ENCODE data around the gene TBC1D25.
A peak's percentile ranks its signal among the peaks of the same experiment; 100 is the strongest.
"Not testable (repeated sequence)": the region's sequence is repeated elsewhere in the genome, so short reads cannot be mapped to it uniquely, and the experiment has no call there.

Gene TBC1D25

DNA sequence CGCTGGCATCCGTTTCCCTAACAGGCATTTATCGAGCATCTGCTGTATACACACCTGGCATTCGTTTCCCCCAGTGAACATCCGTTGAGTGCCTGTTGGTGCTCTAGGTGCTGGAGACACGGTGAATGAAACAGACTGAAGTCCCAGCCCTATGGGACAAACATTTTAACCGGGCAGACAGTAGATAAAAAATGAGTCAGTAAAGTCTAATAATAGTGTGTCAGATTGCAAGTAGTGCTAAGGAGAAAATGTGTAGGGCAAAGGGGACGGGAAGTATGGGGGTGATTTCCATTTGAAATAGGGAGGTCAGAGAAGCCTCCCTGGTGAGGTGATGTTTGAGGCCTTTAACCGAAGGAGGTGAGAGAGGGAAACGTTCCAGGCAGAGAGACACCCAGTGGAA lies 23.2 kb upstream of the TBC1D25 start:
- no peak for DNase-seq (ENCODE audit: low spot score)

DNA sequence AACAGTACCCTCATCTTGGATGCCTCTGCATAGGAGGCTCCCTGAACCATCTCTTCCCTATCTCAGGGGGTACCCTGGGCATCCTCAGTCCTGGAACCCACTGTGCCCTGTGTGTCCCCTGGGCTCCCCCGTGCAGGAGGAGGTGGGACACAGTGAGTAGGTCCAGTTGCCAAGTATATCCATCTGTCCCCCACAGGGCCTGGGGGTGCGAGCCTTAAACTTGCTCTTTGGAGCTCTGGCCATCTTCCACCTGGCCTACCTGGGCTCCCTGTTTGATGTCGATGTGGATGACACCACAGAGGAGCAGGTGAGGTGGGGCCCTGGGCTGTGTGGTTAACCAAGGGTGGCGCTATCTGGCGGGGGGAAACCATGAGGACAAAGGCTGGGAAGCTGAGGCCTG lies 22.5 kb upstream of the TBC1D25 start:
- DNase-seq (ENCODE audit: low spot score), result no peak

DNA sequence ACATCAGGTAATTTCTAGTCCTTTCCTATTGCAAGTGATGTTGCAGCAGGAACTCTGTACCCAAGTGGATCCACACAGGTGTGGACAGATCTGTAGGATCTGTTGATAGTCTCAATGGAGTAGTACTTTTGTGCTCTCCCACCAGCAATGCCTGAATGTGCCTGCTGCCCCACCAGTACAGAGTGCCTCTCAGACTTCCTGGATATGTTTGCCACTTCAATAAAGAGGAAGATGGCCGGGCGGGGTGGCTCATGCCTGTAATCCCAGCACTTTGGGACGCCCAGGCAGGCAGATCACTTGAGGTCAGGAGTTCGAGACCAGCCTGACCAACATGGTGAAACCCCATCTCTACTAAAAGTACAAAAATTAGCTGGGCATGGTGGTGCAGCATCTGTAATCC lies 20.0 kb upstream of the TBC1D25 start:
- DNase-seq (ENCODE audit: low spot score), result not testable (repeated sequence)

DNA sequence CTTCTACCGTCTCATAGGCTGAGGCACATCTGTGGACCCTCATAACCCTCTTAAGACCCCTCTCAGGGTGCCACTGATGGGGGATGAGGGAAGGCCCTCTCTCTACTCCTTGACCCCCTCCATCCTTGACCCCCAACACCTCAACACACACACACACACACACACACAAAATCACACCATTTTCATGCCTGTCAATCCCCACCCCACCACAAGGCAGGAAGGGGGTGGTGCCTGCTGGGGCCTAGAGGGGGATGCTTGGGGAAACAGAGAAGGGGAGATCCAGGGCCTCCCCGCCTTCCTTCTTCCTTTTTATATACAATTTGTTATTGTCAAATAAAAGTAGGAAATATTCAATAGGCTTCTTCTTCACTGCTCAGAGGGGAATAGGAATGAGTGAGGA lies 19.1 kb upstream of the TBC1D25 start:
- DNase-seq (ENCODE audit: low spot score), result no peak

DNA sequence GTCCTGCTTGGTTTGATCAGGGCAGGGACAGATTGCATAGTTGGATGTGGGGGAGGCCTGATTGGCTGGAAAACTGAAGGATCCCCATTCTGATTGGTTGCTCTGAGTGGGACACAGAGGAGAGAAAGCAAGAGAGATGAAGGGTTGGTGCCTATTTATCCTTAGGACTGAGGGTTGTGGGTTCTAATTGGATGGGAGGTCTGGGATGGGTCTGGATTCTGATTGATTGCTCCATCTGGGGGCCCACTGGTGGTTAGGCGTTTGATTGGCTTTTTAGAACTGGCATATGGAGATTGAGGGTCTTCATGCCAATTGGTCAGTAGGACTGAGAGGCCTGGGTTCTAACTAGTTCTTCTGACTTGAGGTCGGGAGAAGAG lies 18.6 kb upstream of the TBC1D25 start:
- no peak for DNase-seq (ENCODE audit: low spot score)

DNA sequence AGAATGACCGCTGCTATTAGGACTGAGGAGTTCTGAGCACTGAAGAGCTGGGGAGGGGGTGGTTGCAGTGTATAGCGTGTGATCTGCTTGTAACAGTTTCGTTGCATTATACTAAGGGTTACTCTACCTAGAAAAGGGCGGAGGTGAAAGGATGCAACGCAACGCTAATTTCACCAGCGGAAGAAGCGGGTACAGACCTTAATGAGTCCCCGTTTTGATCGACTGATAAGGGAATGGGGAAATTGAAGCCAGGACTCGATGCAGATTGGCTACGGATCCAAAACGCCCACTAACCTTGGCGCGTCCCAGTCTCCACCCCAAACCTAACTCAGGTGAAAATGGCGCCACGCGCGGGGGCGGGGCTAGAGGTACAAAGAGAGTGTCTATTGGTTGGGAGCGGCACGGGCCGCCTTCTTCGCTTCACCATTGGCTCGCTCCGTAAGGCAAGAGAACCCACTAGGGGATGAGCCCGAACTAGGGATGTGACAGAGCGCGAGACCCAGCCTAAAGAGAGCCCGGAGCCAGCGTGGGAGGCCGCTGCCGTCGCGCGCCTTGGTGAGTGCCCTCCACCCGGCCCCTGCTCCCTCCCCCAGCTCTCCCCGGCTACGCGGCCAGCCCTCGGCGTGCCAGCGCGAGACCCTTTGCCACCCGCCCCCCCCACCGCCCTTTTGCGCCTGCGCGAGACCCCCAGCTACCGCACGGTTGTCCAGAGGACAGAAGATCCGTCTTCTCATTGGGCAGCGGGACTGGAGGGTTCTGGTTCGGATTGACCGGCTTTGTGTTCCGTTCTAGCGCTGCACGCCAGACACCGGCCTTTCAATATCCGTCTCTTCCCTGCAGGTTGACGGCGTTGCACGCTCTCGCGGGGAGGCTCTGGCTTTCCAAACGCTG lies 17.9 kb upstream of the TBC1D25 start, which contains the start of gene EBP:
Gene EBP (plus strand): TSS at position 456 of the 891 bp plus-strand sequence. CDS start 1,964 bp downstream, outside the sequence.
- DNase-seq (ENCODE audit: low spot score), result peak; percentile 94

DNA sequence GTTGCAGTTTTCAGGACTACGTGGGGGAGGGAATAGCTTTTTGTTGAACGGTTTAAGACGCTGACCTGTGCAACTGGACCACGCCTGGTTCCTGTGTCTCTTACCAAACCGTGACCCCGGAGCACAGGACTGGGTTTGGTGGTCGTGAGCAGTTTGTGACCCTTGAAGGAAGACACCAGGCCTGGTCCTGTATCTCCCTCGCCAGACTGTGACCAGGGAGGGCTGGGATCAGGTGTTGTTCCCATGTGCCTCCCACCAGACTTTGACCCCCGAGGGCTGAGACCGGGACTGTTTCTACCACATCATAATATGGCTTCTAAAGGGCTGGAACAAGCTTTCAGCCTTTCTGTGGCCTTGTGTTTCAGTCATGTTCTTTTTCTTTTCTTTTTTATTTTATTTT lies 17.2 kb upstream of the TBC1D25 start:
- no peak for DNase-seq (ENCODE audit: low spot score)

DNA sequence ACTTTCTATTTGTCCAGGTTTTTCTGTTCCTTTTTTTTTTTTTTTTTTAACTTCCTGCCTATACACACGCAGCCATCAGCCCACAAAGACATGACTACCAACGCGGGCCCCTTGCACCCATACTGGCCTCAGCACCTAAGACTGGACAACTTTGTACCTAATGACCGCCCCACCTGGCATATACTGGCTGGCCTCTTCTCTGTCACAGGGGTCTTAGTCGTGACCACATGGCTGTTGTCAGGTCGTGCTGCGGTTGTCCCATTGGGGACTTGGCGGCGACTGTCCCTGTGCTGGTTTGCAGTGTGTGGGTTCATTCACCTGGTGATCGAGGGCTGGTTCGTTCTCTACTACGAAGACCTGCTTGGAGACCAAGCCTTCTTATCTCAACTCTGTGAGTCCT lies 15.8 kb upstream of the TBC1D25 start:
- DNase-seq (ENCODE audit: low spot score), result no peak

DNA sequence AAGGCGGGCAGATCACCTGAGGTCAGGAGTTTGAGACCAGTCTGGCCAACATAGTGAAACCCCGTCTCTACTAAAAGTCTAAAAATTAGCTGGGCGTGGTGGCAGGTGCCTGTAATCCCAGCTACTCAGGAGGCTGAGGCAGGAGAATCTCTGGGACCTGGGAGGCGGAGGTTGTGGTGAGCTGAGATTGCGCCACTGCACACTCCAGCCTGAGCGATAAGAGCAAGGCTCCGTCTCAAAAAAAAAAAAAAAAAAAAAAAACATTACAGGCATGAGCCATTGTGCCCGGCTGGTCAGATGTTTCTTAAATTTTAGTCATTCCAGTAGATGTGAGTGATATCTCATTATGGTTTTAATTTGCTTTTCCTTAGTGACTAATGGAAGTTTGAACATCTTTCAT lies 13.7 kb upstream of the TBC1D25 start:
- DNase-seq (ENCODE audit: low spot score), result not testable (repeated sequence)

DNA sequence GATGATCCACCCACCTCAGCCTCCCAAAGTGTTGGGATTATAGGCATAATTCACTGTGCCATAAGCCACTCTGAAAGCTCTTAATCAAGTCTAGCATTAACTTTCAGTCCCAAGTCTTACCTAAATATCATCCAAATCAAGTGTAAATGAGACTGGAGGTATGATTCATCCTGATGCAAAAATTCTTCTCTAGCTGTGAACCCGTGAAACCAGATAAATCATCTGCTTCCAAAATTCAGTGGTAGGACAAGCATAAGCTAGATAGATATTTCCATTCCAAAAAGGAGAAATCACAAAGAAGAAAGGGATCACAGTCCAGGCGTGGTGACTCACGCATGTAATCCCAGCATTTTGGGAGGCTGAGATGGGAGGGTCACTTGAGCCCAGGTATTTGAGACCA lies 8.8 kb upstream of the TBC1D25 start:
- DNase-seq (ENCODE audit: low spot score), result no peak

DNA sequence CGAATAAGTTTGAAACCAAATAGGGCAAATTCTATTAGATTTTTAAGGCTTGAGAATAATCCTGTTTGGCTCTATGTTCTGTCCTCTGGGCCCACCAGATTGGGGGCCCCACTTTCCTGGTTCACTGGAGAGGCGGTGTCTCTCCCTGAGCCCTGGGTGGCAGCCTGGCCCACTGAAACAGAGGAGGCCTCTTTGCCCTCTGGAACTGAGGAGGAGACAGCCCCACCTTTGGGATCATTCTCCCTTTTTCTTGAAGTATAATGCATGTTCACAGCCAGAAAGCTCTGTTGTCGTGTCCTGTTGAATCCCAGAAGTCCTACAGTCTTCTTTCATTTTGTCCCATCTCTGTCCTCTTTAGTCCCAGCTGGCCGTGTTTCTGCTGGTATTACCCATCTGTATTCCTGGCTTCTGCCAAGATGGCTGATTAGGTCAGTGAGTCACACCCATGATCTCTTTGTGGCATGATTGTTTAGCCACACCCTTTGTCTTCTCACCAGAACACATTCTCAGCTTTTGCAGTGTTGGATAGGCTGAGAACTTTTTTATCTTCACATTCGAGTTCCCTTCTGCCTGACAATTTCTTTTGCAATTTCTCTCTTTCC lies 8.1 kb upstream of the TBC1D25 start:
- peak; percentile 82 for DNase-seq (ENCODE audit: low spot score)

DNA sequence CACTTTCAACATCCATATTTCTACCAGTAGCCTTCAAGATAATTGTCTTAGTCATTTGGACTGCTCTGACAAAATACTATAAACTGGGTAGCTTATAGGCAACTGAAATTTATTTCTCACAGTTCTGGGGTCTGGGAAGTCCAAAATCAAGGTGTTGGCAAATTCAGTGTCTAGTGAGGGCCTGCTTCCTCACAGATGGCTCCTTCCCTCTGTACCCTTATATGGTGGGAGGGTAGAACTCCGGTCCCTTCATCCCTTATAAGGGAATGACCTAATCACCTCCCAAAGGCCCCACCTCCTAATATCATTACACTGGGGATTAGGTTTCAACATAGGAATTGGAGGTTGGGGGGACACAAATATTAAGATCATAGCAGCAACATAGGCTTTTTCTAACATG lies 7.4 kb upstream of the TBC1D25 start:
- no peak for DNase-seq (ENCODE audit: low spot score)

DNA sequence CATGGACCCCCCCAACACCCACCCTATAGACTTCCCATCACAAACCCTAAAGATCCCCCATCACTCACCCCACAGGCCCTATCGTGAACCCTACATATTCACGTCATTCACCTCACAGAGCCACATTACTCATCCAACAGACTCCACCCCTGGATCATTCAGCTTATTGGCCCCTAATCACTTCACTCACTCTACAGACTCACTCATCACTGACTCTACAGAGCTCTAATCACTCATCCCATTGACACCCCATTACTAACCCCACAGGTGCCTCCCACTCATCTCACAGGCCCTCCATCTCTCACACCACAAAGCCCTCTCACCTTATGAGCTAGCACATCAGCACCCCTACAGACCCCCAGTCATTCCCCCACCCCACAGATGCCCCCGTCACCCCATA lies 6.3 kb upstream of the TBC1D25 start:
- no peak for DNase-seq (ENCODE audit: low spot score)

DNA sequence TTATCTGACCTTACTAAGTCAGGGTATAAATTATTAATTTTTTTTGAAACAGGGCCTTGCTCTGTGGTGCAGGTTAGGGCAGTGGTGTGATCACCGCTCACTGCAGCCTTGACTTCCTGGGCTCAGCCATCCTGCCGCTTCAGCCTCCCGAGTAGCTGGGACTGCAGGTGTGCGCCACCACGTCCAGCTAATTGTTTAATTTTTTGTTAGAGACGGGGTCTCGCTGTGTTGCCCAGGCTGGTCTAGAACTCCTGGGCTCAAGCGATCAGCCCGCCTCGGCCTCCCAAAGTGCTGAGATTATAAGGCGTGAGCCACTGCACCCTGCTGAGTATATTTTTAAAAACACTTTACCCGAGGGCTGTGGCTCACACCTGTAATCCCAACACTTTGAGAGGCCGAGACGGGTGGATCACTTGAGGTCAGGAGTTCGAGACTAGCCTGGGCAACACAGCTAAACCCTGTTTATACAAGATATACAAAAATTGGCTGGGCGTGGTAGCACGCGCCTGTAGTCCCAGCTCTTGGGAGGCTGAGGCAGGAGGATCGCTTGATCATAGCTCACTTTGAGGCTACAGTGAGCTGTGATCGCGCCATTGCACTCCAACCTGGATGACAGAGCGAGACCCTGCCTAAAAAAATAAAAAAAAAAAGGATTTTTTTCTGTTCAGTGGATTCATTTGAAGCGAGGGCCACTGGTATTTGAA lies 721 bp upstream of the TBC1D25 start:
- DNase-seq (ENCODE audit: low spot score), result no peak

DNA sequence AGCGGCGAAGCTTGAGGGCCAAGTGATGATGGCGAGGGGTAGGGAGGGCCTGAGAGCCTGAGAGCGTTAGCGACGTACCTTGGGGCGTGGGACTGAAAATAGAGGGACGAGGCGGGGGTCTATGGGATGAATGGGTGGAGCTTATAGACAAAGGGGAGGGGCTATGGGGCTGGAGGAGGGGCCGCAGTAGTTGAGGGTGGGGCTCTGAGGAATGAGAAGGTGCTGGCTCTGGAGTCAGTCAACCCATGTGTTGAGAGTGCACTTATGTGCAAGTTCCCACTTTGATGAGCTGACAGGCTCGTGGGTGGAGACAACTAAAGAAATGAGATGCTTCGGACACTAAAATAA lies 488 bp downstream of the TBC1D25 start:
- no peak for DNase-seq (ENCODE audit: low spot score)

DNA sequence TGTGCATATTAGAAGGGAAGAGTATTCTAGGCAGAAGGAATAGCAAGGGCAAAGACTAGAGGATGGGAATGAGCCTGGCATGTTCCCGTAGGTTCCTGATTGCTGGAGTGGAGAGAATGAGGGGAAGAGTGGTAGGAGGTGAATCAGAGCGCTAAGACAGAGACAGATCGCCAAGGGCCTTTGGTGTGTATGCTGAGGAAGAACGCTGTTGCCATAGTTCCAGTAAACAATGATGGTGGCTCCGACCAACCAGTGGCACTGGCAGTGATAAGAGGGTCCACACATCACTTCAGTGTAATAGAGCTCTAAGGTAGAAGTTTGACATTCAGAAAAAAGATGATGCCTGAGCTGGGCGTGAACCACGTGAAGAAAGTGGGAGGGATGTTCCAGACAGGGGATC lies 966 bp downstream of the TBC1D25 start:
- DNase-seq (ENCODE audit: low spot score), result no peak

DNA sequence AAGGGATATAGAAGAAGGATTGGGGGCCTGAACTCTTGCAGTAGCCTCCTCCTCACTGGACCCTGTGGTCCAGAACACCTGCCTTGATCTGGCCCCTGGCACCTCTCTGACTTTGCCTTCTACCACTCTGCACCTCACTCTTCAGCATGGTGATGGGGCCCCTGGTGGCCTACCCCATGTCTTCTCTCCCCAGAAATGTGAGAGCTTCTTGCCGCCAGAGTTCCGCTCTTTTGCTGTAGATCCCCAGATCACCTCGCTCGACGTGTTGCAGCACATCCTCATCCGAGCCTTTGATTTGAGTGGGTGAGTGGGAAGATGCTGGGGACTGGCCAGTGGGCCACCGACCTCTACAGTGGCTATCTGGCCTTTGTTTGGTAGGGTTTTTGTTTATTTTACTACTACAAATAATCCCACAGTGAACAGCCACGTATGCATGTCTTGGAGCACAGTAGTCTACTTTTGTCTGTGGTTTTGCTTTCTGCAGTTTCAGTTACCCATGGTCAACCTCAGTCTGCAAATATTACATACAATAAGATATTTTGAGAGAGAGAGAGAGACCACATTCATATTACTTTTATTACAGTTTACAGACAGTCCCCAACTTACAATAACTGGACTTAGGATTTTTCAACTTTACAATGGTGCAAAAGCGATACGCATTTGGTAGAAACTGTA lies 1.8 kb downstream of the TBC1D25 start:
- no peak for DNase-seq (ENCODE audit: low spot score)

DNA sequence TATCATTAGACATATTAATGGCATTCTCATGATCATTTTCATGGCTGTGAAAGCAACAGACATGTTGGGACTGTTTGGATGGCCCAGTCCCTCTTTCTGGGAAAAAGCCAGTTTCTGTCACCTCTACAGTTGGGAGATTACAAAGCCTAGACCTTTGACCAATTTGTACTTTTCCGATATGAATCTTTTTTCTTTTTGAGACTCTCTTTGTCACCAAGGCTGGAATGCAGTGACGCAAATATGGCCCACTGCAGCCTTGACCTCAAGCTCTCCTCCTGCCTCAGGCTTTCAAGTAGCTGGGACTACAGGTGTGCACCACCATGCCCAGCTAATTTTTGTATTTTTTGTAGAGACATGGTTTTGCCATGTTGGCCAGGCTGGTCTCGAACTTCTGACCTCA lies 9.4 kb downstream of the TBC1D25 start:
- no peak for DNase-seq (ENCODE audit: low spot score)

DNA sequence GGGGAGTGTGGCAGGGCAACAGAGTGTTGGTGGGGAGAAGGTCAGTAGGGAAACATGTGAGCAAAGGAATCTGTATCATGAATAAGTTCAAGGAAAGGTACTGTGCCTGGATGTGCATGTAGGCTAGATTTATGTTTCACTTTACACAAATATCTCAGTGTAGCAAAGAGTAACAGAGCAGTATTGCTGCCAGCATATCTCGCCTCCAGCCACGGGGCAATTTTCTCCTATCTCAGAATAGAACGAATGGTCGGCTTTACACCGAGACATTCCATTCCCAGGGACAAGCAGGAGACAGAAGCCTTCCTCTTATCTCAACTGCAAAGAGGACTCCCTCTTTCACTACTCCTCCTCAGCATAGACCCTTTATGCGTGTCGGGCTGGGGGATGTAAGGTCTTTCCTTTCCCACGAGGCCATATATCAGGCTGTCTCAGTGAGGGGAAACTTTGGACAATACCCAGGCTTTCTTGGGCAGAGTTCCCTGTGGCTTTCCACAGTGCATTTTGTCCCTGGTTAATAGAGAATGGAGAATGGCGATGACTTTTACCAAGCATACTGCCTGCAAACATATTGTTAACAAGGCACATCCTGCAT lies 16.3 kb downstream of the TBC1D25 start:
- DNase-seq (ENCODE audit: low spot score), result not testable (repeated sequence)

DNA sequence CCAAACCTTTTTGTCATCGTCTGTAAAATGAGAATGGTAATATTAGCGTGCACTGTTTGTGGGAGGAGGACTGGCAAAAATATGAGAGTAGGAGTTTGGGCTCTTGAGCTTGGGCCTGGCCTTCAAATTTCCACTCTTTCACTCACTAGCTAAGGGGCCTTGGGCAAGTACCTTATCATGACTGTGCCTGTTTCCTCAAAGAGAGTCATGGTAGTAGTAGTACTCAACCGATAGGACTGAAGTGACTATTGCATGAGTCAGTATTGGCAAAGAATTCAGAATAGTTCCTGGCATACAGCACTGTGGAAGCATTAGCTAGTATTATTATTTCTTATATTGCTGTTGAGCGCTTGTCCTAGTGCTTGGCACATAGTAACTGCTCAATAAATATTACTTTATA lies 18.8 kb downstream of the TBC1D25 start:
- DNase-seq (ENCODE audit: low spot score), result no peak

DNA sequence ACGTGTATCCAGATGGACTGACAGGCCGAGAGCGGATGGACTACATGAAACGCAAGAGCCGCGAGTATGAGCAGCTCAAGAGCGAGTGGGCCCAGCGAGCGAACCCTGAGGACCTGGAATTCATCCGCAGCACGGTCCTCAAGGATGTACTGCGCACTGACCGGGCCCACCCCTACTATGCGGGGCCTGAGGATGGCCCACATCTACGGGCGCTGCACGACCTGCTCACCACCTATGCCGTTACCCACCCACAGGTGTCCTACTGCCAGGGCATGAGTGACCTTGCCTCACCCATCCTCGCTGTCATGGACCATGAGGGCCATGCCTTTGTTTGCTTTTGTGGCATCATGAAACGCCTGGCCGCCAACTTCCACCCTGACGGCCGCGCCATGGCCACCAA lies 20.1 kb downstream of the TBC1D25 start:
- no peak for DNase-seq (ENCODE audit: low spot score)

DNA sequence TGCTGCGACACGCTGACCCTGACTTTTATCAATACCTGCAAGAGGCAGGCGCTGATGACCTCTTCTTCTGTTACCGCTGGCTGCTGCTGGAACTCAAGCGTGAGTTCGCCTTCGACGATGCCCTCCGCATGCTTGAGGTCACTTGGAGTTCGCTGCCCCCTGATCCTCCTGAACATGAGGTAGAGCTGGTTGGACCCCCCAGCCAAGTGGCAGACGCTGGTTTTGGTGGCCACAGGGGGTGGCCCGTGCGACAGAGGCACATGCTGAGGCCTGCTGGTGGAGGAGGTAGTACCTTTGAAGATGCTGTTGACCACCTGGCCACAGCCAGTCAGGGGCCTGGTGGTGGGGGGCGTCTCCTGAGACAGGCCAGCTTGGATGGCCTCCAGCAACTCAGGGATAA lies 20.5 kb downstream of the TBC1D25 start:
- DNase-seq (ENCODE audit: low spot score), result no peak

Data from SW480 (cell line).